Measurements from ENCODE around the gene ZDHHC19.

The ZDHHC19 gene

GRCh38 chr3:196232882-196233251 lies 21.7 kb upstream of the ZDHHC19 start:
- no peaks in the 10 kb centered on the region for H3K9me3 ChIP-seq (ENCODE audit: severe bottlenecking)
- H3K27ac ChIP-seq (ENCODE audit: poor library complexity, severe bottlenecking): no peak overlapping the region
- no peak overlapping the region for H3K4me3 ChIP-seq (ENCODE audit: severe bottlenecking)
- no peak for TF ChIP-seq CTCF (IDR thresholded peaks at IDR 0.05; ENCODE audit: poor library complexity, severe bottlenecking)
- H3K36me3 ChIP-seq (ENCODE audit: low read depth): 0 out of 2 replicates have a peak, but pooled peaks cover under 1% of the 10 kb centered on the region
- no peaks in the 10 kb centered on the region for H3K4me1 ChIP-seq (ENCODE audit: insufficient read depth, poor library complexity, severe bottlenecking)
- H3K27me3 ChIP-seq (ENCODE audit: insufficient read depth, poor library complexity, severe bottlenecking): no peaks in the 10 kb centered on the region
- no peak for ATAC-seq (ENCODE audit: low read depth)
- no peak for DNase-seq (ENCODE audit: low spot score)

GRCh38 chr3:196232154-196232881 lies 21.1 kb upstream of the ZDHHC19 start:
- no peaks in the 10 kb centered on the region for H3K36me3 ChIP-seq (ENCODE audit: low read depth)
- H3K4me3 ChIP-seq (ENCODE audit: severe bottlenecking): no peak overlapping the region
- no peaks in the 10 kb centered on the region for H3K27me3 ChIP-seq (ENCODE audit: insufficient read depth, poor library complexity, severe bottlenecking)
- no peaks in the 10 kb centered on the region for H3K4me1 ChIP-seq (ENCODE audit: insufficient read depth, poor library complexity, severe bottlenecking)
- DNase-seq (ENCODE audit: low spot score) (no peak), ATAC-seq (ENCODE audit: low read depth) (no peak; the same call in 2 of the 3 replicates)
- no peak for TF ChIP-seq CTCF (IDR thresholded peaks at IDR 0.05; ENCODE audit: poor library complexity, severe bottlenecking)
- H3K27ac ChIP-seq (ENCODE audit: poor library complexity, severe bottlenecking): no peak overlapping the region
- no peaks in the 10 kb centered on the region for H3K9me3 ChIP-seq (ENCODE audit: severe bottlenecking)

GRCh38 chr3:196227629-196228493 lies 16.7 kb upstream of the ZDHHC19 start:
- DNase-seq (ENCODE audit: low spot score): no peak

GRCh38 chr3:196227121-196227561 lies 15.9 kb upstream of the ZDHHC19 start:
- no peak for TF ChIP-seq CTCF (IDR thresholded peaks at IDR 0.05; ENCODE audit: poor library complexity, severe bottlenecking)
- DNase-seq (ENCODE audit: low spot score): no peak

More at GRCh38 chr3:196227629-196228493, 16.7 kb upstream of the ZDHHC19 start:
- no peak for TF ChIP-seq CTCF (IDR thresholded peaks at IDR 0.05; ENCODE audit: poor library complexity, severe bottlenecking)
- peak; percentile 31 for ATAC-seq (ENCODE audit: low read depth)
- no peaks in the 10 kb centered on the region for H3K9me3 ChIP-seq (ENCODE audit: severe bottlenecking)
- H3K4me3 ChIP-seq (ENCODE audit: severe bottlenecking): no peak overlapping the region
- no peaks in the 10 kb centered on the region for H3K36me3 ChIP-seq (ENCODE audit: low read depth)
- H3K27ac ChIP-seq (ENCODE audit: poor library complexity, severe bottlenecking): no peak overlapping the region
- H3K27me3 ChIP-seq (ENCODE audit: insufficient read depth, poor library complexity, severe bottlenecking): no peaks in the 10 kb centered on the region
- H3K4me1 ChIP-seq (ENCODE audit: insufficient read depth, poor library complexity, severe bottlenecking): no peaks in the 10 kb centered on the region

More at GRCh38 chr3:196227121-196227561, 15.9 kb upstream of the ZDHHC19 start:
- no peak for ATAC-seq (ENCODE audit: low read depth)
- H3K4me3 ChIP-seq (ENCODE audit: severe bottlenecking): no peak overlapping the region
- no peaks in the 10 kb centered on the region for H3K9me3 ChIP-seq (ENCODE audit: severe bottlenecking)
- H3K4me1 ChIP-seq (ENCODE audit: insufficient read depth, poor library complexity, severe bottlenecking): no peaks in the 10 kb centered on the region
- no peaks in the 10 kb centered on the region for H3K27me3 ChIP-seq (ENCODE audit: insufficient read depth, poor library complexity, severe bottlenecking)
- no peak overlapping the region for H3K27ac ChIP-seq (ENCODE audit: poor library complexity, severe bottlenecking)
- no peaks in the 10 kb centered on the region for H3K36me3 ChIP-seq (ENCODE audit: low read depth)

Measured in RWPE2 (cell line).